GM18909 (cell line): ENCODE data around the gene C20orf204.
A peak's percentile ranks its signal among the peaks of the same experiment; 100 is the strongest.

Source experiments
- ATAC-seq: cut with Tn5 transposase; IDR thresholded peaks from one replicate; pipeline ENCODE4 v1.9.1; 2021; ENCODE audit warnings: mild to moderate bottlenecking; ENCODE audit not compliant: unreplicated experiment, poor library complexity

C20orf204 gene

GRCh38 chr20:64053841-64054661 is 18.1 kb downstream of the C20orf204 start:
- ATAC-seq: no peak

GRCh38 chr20:64055396-64055892 is 19.5 kb downstream of the C20orf204 start:
- no peak for ATAC-seq

GRCh38 chr20:64055893-64056638 is 20.1 kb downstream of the C20orf204 start:
- no peak for ATAC-seq

- ATAC-seq: no peak
These were observed 20.6 kb downstream of the C20orf204 start for GRCh38 chr20:64056639-64056888.

GRCh38 chr20:64056889-64057627 is 21.1 kb downstream of the C20orf204 start:
- no peak for ATAC-seq

GRCh38 chr20:64057628-64058498 is 21.9 kb downstream of the C20orf204 start:
- ATAC-seq: no peak

- no peak for ATAC-seq
These were observed 22.6 kb downstream of the C20orf204 start for GRCh38 chr20:64058536-64058935.

GRCh38 chr20:64062276-64062595 is 26.3 kb downstream of the C20orf204 start:
- no peak for ATAC-seq

GRCh38 chr20:64062596-64063388 is 26.8 kb downstream of the C20orf204 start, which contains the start of gene TCEA2:
Gene TCEA2, plus strand, starts transcription at chr20:64063198. Its CDS starts 115 bp downstream, at chr20:64063313.
- ATAC-seq: peak; percentile 77

- ATAC-seq: peak; percentile 0
These were observed 27.6 kb downstream of the C20orf204 start for GRCh38 chr20:64063389-64064144.

GRCh38 chr20:64064145-64064698 is 28.2 kb downstream of the C20orf204 start:
- no peak for ATAC-seq

- no peak for ATAC-seq
These were observed 29.3 kb downstream of the C20orf204 start for GRCh38 chr20:64065062-64065973.

GRCh38 chr20:64065974-64066343 is 30.0 kb downstream of the C20orf204 start:
- peak; percentile 51 for ATAC-seq

- ATAC-seq: no peak
These were observed 31.1 kb downstream of the C20orf204 start for GRCh38 chr20:64067005-64067632.

- ATAC-seq: no peak
These were observed 31.8 kb downstream of the C20orf204 start for GRCh38 chr20:64067733-64068307.

GRCh38 chr20:64068386-64069208 is 32.6 kb downstream of the C20orf204 start:
- no peak for ATAC-seq
